GM21786 (cell line): ENCODE results near the gene DIDO1.
"Not testable (repeated sequence)": the region's sequence is repeated elsewhere in the genome, so short reads cannot be mapped to it uniquely, and the experiment has no call there.

ENCODE experiments used
- ATAC-seq: cut with Tn5 transposase; IDR thresholded peaks from one replicate; pipeline ENCODE4 v1.9.1; 2021; ENCODE audit not compliant: unreplicated experiment

The DIDO1 gene

GRCh38 chr20:62858058-62858830 lies 68.1 kb downstream of the DIDO1 start:
- ATAC-seq: no peak

DNA sequence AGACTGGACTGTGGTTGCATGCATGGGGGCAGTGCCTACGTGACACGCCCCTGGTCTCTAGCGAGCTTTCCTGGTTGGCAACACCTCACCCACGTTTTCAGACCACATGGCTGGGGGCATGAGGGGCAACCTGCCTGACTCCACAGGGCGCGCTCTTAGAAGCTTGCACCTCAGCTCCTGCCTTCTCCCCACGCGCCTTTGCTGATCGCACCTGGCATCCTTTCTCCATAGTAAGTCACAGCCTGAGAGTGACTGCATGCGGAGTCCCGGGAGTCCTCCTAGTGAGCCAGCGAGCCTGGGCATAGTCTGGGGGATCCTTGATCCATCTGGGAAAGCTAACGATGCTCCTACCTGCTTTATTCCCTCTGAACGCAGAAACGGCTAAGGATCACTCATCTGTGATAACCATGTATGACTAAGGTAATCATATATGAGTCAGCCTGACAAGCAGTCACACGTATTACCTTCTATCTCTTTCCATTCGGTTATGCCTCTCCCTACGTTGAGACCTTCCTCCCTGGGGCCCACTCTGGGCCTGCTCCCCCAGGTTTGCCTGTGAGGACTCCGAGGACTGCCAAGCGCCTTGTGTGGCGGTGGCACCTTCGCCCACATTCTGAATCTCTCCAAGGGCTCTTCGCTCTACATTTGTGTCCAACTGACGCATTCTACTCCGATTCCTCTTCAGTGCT lies 69.2 kb downstream of the DIDO1 start:
- ATAC-seq: no peak

GRCh38 chr20:62855120-62855519 lies 71.2 kb downstream of the DIDO1 start:
- no peak for ATAC-seq

DNA sequence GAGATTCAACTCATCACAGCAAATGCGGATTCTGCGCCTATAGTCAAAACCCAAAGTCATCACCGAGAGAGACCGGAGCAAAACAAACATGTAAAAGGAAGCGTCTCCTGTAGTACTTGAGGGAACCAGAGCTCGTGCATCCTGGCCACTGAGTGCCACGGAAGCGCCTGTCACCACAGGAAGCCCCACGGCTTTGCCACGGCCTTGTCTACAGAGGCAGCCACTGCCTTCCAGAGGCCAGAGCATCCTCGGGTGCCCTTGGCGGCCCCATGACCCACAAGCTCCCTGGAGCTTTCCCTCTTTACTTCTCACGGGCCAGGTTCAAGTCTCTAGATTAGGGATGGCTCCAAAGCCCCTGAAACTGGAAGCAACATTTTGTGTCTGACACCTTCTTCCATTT lies 72.2 kb downstream of the DIDO1 start:
- ATAC-seq: no peak

DNA sequence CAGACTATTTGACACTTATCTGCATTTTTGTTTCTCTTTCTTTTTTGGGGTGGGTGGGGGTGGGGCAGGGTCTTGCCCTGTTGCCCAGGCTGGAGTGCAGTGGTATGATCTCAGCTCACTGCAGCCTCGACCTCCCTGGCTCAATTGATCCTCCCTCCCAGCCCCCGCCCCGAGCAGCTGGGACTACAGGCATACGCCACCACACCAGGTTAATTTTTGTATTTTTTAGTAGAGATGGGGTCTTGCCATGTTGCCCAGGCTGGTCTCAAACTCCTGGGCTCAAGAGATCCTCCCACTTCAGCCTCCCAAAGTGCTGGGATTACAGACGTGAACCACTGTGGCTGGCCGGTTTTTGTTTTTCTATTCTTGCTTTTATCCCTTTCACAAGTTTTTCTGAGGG lies 73.0 kb downstream of the DIDO1 start:
- ATAC-seq: not testable (repeated sequence)

GRCh38 chr20:62852841-62853240 lies 73.5 kb downstream of the DIDO1 start:
- ATAC-seq: no peak

DNA sequence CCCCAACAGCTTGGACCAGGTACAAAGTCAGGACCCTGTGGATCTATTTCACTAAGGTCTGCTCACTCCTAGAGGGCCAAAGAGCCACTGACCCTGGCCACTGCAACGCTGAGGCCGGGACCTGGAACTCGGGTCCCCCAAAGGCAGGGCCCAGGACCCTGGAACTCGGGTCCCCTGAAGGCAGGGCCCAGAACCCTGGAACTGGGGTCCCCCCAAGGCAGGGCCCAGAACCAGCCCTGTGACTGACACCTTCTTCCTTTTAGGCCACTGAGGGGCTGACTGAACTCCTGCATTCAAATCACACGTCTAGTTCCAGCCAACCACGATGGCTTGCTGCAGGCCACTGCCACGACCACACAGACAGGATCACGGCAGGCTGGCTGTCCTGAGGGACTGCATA lies 74.1 kb downstream of the DIDO1 start:
- ATAC-seq: no peak

- ATAC-seq: no peak
Observed at GRCh38 chr20:62850333-62850974, 75.9 kb downstream of the DIDO1 start.

- no peak for ATAC-seq
Observed at GRCh38 chr20:62849431-62849830, 76.9 kb downstream of the DIDO1 start.

DNA sequence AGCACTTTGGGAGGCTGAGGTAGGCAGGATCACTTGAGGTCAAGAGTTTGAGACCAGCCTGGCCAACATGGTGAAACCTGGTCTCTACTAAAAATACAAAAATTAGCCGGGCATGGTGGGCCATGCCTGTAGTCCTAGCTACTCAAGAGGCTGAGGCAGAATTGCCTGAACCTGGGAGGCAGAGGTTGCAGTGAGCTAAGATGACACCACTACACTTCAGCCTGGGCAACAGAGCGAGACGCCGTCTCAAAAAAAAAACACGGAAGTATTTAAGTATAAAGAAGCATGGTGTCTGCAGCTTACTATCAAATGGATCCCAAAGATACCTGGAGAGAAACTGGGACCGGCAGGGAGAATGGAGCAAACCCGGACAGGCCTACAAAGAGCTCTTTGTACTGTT lies 77.4 kb downstream of the DIDO1 start:
- ATAC-seq: not testable (repeated sequence)

GRCh38 chr20:62846166-62846890 lies 80.0 kb downstream of the DIDO1 start:
- no peak for ATAC-seq

GRCh38 chr20:62845416-62846160 lies 80.7 kb downstream of the DIDO1 start:
- no peak for ATAC-seq

GRCh38 chr20:62844182-62844581 lies 82.1 kb downstream of the DIDO1 start:
- ATAC-seq: no peak

GRCh38 chr20:62843656-62844055 lies 82.6 kb downstream of the DIDO1 start:
- no peak for ATAC-seq

DNA sequence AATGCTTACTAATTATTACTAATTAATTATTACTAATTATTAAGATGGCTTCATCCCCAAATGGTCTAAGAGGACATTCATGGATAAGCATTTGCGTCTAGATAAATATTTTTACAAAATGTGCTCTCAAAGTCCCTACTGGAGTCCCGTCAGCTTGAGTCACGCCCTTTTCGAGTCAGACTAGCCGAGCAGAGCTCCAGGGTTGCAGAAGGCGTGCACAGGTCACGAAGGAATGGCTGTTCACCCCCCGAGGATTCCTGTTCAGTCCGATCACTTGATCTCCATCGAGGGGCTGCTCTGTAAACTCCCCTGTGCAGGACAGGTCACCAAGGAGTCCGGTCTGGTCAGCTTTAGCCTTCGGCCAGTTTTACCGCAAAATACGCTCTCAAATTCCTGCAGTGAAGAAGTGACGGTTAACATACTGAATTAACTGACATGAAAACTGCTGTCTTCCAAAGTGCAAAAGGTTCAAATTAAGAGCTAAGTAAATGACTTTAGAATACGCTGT lies 84.5 kb downstream of the DIDO1 start:
- ATAC-seq: no peak

- no peak for ATAC-seq
Observed at GRCh38 chr20:62840244-62841197, 85.8 kb downstream of the DIDO1 start.

DNA sequence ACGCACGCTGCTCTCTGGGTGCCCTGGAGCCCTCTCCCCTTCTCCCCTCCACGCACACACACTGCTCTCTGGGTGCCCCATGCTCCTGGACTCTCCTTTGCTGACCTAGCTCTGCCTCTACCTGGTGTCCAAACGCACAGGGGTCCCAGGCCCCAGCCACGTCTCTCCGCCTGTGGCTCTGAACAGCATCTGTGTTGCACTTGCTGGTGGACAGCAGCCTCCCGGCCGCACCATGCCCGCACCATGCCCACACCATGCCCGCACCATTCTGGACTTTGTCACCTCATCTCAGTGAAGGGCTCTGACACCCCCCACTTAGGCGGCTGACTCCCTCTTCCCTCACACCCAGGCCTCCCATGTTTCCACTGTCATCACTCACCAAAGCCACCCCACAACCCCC lies 86.5 kb downstream of the DIDO1 start:
- no peak for ATAC-seq

DNA sequence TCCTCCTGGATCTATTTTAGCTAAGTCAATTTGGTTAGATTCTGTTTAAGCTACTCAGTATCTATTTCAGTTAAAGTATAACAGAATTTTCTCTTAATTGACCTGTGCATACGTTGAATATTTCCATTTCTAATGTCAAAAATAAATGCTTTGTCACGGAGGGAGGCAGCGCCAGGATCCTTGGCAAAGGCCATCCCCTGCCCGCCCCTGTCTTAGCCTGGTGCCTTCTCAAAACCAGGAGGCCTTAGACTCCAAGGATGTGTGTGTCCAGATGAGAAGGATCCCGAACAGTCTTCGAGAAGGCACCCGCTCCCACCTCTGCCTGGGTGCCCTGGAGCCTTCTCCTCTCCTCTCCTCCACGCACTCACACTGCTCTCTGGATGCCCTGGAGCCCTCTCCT lies 87.0 kb downstream of the DIDO1 start:
- no peak for ATAC-seq

DNA sequence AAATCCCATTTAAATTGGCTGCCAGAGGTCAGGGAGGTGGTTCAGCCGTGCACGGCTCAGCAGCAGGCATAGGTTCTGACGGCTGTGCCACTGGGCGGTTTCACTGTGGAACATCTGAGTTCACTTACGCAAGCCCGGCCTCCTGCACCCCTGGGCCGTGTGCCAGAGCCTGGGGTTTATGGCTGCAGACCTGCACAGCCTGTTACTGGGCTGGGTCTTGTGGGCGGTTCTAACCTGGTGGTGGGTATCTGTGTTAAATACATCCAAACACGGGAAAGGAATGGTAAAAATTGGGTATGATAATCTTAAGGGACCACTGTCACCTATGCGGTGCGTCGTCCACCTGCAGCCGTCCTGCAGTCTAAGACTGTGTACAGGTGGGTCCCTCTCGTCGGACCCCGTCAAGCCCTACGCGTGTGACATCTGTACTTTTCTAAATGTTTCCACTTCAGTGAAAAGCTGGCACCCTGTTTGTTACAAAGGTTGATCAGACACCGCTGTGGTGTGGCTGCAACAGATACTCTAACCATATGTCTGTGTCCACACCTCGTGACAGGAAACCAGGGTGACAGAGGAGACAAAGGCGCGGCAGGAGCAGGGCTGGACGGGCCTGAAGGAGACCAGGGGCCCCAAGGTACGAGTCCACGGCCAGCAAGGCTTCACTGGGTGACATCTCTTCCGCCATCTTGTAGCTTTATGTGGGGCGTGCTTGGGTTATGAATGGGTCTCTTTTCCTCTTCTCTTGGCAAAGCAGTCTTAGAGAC lies 88.0 kb downstream of the DIDO1 start:
- peak; percentile 63 for ATAC-seq
